Immature natural killer cell (primary cell): Measurements from ENCODE around the gene VIT. TPM values are rescaled to one million over a fixed set of nuclear protein-coding genes. Genes with fewer than 3 reads are reported as not detected.
A peak's percentile ranks its signal among the peaks of the same experiment; 100 is the strongest.
"Not testable (repeated sequence)": the region's sequence is repeated elsewhere in the genome, so short reads cannot be mapped to it uniquely, and the experiment has no call there.

Source experiments
- DNase-seq, 3 donors: peaks; one replicate each; pipeline ENCODE4 v3.0.0; 2022; ENCODE audit warnings: mixed read lengths in 1 of 3
- H3K27ac Mint-ChIP-seq, 6 donors: one replicate each; pipeline ENCODE4 v1.8.0; 2020; ENCODE audit warnings: mixed read lengths in 6 of 6, mild to moderate bottlenecking in 5 of 6, inconsistent platforms in 4 of 6, moderate library complexity in 3 of 6
- H3K27me3 Mint-ChIP-seq, 3 donors: one replicate each; pipeline ENCODE4 v1.8.0; 2020 to 2021; ENCODE audit warnings: low read depth in 3 of 3, mild to moderate bottlenecking in 3 of 3, mixed read lengths in 3 of 3, moderate library complexity in 3 of 3, inconsistent platforms in 1 of 3
- H3K36me3 Mint-ChIP-seq, 3 donors: one replicate each; pipeline ENCODE4 v1.8.0; 2020; ENCODE audit warnings: mixed read lengths in 3 of 3, inconsistent platforms in 2 of 3, mild to moderate bottlenecking in 2 of 3
- H3K4me1 Mint-ChIP-seq, 2 donors: one replicate each; pipeline ENCODE4 v1.8.0; 2020; ENCODE audit warnings: inconsistent platforms in 2 of 2, mild to moderate bottlenecking in 2 of 2, mixed read lengths in 2 of 2, moderate library complexity in 1 of 2
- H3K4me3 Mint-ChIP-seq, 5 donors: one replicate each; pipeline ENCODE4 v1.8.0; 2020; ENCODE audit warnings: mild to moderate bottlenecking in 5 of 5, mixed read lengths in 5 of 5, inconsistent platforms in 3 of 5, moderate library complexity in 3 of 5
- H3K9me3 Mint-ChIP-seq, 6 donors: one replicate each; pipeline ENCODE4 v1.8.0; 2020; ENCODE audit warnings: mild to moderate bottlenecking in 6 of 6, mixed read lengths in 6 of 6, inconsistent platforms in 4 of 6, moderate library complexity in 3 of 6
- polyA plus RNA-seq, 3 donors: library from polyadenylated mRNA; unstranded; fragments of 300-500 nt; fragmentation: Illumina TruSeq; gene quantifications; one replicate each; pipeline ENCODE4 v1.2.3, GENCODE V29; 2021

The VIT gene
- polyA plus RNA-seq, 3 donors from 2014 or later = 1.2 to 4.7 TPM; not detected in 1

DNA sequence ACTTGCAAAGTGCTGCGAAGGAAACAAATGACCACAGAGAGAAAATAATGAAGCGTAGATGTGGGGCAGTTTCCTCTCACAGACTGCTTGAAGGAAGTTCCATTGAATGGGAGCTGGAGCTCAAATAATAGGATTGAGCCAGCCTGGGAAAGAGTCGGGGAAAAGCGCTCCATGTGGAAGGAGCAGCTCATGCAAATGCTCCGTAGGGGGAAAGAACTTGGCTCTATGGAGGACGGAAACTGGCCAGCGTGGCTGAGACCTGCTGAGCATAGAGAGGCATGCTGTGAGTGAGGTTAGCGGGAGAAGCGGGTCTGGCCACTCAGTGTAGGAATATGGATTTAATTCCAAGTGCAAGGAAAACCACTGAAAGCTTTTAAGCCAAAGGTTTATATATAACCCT lies 28.6 kb upstream of the VIT start:
- Mint-ChIP-seq H3K27ac (no peak overlapping the region), H3K36me3 (no peaks in the 10 kb centered on the region), H3K4me1 (no peaks in the 10 kb centered on the region), H3K4me3 (no peak overlapping the region), H3K9me3 (no peaks in the 10 kb centered on the region), H3K27me3 (peaks cover 0 to 6% (median 3%) of the 10 kb centered on the region in 3 donors)
- no peak for DNase-seq

DNA sequence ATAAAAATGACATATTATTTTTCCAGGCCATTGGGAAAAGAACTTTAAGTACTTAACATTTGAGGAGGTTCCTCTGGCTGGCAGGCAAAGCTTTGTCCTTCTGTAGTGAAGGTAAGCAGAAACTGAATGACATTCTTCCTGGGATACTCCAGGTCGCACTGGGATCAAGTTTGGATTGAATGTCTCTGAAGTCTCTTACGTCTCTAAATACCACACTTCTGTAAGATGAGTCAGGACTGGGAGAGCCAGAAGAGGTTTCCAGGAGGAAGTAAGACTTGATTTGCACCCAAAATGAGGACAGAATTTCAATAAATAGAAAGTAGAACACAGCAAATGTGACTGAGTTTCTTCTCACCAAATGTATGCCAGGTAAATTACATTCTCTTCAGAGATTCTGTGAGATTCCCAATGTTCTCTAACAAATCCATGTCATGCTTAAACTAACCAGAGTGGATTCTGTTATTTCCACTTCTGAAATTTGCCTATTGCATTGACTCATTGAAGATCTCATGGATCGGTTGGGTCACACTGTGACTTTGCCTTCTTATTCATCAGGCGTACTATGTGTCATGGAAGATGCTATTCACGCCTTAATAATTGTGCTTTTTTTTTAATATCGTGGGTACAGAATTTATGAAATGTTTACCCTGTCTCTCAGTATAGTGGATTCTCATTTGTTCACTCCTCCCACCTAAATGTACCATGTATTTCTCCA lies 25.5 kb upstream of the VIT start:
- Mint-ChIP-seq H3K4me3 (no peak overlapping the region), H3K27ac (no peak overlapping the region), H3K27me3 (peaks cover 0 to 6% (median 6%) of the 10 kb centered on the region in 3 donors), H3K4me1 (no peaks in the 10 kb centered on the region), H3K9me3 (no peaks in the 10 kb centered on the region), H3K36me3 (no peaks in the 10 kb centered on the region)
- no peak for DNase-seq

DNA sequence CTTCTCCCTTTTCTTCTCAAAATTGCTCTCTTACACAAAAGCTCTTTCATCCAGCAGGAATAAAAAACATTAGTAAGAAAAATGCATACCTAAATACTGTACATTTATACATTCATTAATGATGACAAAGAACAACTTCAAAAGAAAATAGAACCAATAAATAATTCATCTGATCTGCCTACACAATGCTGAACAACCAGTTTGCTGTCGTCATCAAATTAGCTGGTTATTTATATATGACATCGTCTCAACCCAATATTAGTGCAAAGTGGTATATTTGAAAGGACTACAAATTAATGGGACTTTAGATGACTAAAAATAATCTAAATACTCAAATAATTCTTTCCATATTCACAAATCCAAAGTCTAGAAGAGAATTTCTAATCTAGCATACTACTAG lies 24.8 kb upstream of the VIT start:
- Mint-ChIP-seq H3K9me3 (no peaks in the 10 kb centered on the region), H3K4me3 (no peak overlapping the region), H3K4me1 (peaks cover 0 to under 1% of the 10 kb centered on the region in 2 donors), H3K36me3 (no peaks in the 10 kb centered on the region), H3K27ac (no peak overlapping the region), H3K27me3 (peaks cover 0 to 6% (median 6%) of the 10 kb centered on the region in 3 donors)
- no peak for DNase-seq

DNA sequence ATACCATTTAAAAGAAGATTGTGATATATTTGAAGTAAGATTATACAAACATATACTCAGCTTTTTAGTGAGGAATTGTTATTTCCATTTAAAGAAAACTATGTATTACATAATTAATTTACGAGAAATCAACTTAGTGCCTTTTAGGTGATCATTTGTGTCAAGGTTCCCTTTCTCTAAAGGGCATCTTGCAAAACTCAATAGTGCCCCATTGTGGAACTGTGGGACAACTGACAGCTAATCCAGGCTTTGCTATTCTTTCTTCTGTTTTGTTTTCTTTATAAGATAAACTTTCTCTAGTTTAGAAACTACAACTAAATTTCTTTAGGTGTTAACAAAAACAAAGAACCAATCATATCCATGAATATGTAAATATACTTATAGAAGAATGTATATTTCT lies 24.3 kb upstream of the VIT start:
- Mint-ChIP-seq H3K4me3 (no peak overlapping the region), H3K36me3 (no peaks in the 10 kb centered on the region), H3K27ac (no peak overlapping the region), H3K9me3 (no peaks in the 10 kb centered on the region), H3K27me3 (peaks cover 0 to 6% (median 6%) of the 10 kb centered on the region in 3 donors), H3K4me1 (peaks cover 4 to 5% of the 10 kb centered on the region in 2 donors)
- DNase-seq = no peak

DNA sequence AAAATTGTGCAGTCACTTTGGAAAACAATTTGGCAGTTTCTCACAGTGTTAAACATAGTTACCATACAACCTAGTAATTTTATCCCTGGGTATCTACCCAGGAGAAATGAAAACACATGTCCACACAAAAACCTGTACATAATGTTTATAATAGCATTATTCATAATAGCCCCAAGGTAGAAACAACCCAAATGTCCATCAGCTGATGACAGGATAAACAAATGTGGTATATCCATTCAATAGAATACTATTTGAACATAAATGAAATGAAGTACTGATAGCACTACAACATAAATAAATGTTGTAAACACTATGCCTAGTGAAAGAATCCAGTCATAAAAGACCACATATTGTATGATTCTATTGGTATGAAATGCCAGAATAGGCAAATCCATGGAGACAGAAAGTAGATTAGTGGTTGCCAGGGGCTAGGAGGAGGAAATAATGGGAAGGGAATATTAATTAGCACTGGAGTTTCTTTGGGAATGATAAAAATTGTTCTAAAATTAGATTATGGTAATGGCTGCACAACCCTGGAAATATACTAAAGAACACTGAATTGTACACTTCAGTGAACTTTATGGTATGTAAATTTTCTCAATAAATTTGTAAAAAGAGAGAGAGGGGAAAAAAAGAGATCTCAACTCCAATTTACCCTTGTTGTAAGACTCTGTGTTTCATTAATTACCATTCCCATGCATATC lies 20.8 kb upstream of the VIT start:
- H3K27ac Mint-ChIP-seq = no peak overlapping the region

DNA sequence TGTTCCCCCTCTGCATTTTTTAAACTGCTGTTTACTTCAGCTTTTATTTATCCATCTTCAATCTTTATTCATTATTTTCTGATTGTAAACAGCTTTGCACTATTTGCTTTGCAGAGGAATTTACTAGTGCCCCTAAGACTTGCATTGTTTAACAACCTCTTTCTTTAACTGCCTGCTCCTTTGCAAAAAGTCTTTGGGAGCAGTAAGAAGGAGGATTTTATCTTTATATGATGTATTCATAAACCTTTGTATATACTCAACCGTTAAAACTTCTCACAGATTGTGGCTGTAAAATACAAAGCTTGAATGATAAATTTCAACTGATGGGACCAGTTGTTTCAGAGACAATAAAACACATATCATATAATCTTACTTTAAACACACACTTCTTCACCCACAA lies 20.1 kb upstream of the VIT start:
- Mint-ChIP-seq H3K36me3 (peaks cover 0 to 14% (median 6%) of the 10 kb centered on the region in 3 donors), H3K27me3 (peaks cover 0 to 7% (median 6%) of the 10 kb centered on the region in 3 donors), H3K4me3 (no peak overlapping the region), H3K9me3 (peaks cover 2 to 19% (median 11%) of the 10 kb centered on the region in 6 donors), H3K27ac (no peak overlapping the region), H3K4me1 (peaks cover 11 to 15% of the 10 kb centered on the region in 2 donors)
- no peak for DNase-seq

More for the DNA sequence above, 20.8 kb upstream of the VIT start:
- Mint-ChIP-seq H3K36me3 (peaks cover 0 to 14% (median 6%) of the 10 kb centered on the region in 3 donors), H3K27me3 (peaks cover 0 to 7% (median 6%) of the 10 kb centered on the region in 3 donors), H3K9me3 (peaks cover 2 to 19% (median 11%) of the 10 kb centered on the region in 6 donors), H3K4me1 (peaks cover 11 to 15% of the 10 kb centered on the region in 2 donors), H3K4me3 (no peak overlapping the region)
- no peak for DNase-seq

DNA sequence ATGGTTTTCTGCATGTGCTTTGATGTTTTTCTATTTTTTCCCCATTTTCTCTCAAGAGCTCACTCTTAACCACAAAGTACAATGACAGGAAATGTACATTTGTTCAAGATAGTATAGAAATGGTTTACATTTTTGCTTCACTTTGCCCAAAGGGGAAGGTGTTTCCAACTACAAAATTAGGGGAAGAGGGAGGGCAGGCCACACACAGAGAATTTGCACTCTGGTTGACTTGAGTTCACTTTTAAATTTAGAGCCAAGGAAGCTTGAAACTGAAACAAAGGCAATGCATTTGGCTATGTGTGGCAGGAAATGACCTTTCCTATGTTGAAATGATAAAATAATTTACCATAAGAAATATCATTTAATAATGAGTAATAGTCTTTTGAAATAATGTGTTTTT lies 19.1 kb upstream of the VIT start:
- Mint-ChIP-seq H3K4me3 (peak overlapping the region in 1 of 5 donors; percentile 17), H3K27ac (no peak overlapping the region), H3K9me3 (peaks cover 2 to 19% (median 11%) of the 10 kb centered on the region in 6 donors)

DNA sequence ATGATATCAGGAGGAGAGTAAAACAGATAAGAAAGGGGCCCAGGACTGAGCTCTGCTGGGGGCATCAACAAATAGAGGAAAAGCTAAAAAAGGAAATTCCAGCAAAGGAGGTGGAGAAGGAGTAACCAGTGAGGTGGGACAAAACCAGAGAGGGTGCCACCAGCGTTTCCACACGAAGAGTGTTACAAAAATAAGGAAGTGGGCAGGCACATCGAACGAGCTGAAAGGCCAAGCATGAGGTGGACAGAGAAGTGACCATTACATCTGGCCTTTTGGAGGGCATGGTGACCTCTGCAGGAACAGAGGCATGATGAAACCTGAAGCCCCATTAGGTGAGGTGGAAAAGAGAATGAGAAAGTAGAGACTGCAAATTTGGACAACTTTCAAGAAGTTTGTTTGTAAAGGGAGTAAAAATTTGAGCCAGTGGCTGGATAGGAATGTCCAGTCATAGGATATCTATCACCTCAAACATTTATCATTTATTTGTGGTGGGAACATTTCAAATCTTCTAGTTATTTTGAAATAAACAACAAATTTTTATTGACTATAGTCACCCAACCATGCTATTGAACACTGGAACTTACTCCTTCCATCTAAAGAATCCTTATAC lies 18.4 kb upstream of the VIT start:
- peaks cover 2 to 19% (median 11%) of the 10 kb centered on the region in 6 donors for H3K9me3 Mint-ChIP-seq
- H3K36me3 Mint-ChIP-seq = peaks cover 0 to 18% (median 6%) of the 10 kb centered on the region in 3 donors
- H3K4me3 Mint-ChIP-seq = peak overlapping the region in 2 of 5 donors; percentile 11 to 27
- H3K4me1 Mint-ChIP-seq = peaks cover 11 to 15% of the 10 kb centered on the region in 2 donors
- no peak for DNase-seq
- H3K27me3 Mint-ChIP-seq = peaks cover 0 to 9% (median 7%) of the 10 kb centered on the region in 3 donors
- H3K27ac Mint-ChIP-seq = peak overlapping the region in 1 of 6 donors; percentile 59

More for the DNA sequence above, 19.1 kb upstream of the VIT start:
- Mint-ChIP-seq H3K4me1 (peaks cover 11 to 15% of the 10 kb centered on the region in 2 donors), H3K36me3 (peaks cover 0 to 14% (median 6%) of the 10 kb centered on the region in 3 donors), H3K27me3 (peaks cover 0 to 9% (median 7%) of the 10 kb centered on the region in 3 donors)
- no peak for DNase-seq

DNA sequence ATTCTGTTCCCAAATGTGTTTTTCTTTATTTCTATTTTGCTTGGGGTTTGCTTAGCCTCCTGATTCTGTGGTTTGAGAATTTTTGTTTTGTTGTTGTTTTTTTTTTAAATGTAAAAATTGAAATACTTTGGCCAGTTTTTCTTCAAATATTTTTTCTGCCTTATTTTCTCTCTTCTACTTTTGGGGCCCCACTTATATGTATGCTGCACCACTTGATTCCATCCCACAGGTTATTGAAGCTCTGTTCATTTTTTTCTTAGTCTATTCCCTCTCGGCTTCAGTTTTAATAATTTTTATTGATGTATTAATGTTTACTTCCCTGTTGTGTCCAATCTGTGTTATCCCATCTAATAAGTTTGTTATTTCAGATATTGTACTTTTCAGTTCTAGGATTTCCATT lies 17.7 kb upstream of the VIT start:
- H3K4me3 Mint-ChIP-seq = no peak overlapping the region
- H3K27me3 Mint-ChIP-seq = peaks cover 0 to 8% (median 7%) of the 10 kb centered on the region in 3 donors

DNA sequence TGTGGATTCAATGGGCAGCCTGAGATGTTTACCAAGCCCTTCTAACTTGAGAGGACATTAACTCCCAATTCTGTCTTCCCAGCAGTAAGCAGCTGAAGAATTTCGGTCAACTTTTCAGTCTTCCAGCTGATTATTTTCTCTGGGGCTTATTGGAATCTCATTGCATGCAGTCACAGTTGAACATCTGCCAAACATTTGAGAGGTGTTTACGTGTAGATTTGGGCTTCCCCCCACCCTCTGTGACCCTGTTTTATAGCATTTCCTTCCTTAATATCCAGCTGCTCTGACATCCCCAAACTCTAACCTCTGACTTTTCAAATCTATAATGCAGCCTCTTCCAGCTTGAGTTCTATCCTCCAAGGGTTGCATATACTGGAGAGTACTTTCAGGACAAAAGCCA lies 16.5 kb upstream of the VIT start:
- H3K4me1 Mint-ChIP-seq = peaks cover 11 to 15% of the 10 kb centered on the region in 2 donors
- H3K36me3 Mint-ChIP-seq = peaks cover 0 to 18% (median 6%) of the 10 kb centered on the region in 3 donors
- H3K27ac Mint-ChIP-seq = no peak overlapping the region
- peaks cover 2 to 19% (median 11%) of the 10 kb centered on the region in 6 donors for H3K9me3 Mint-ChIP-seq
- DNase-seq = no peak
- peaks cover 1 to 8% (median 8%) of the 10 kb centered on the region in 3 donors for H3K27me3 Mint-ChIP-seq
- H3K4me3 Mint-ChIP-seq = no peak overlapping the region

More for the DNA sequence above, 17.7 kb upstream of the VIT start:
- H3K9me3 Mint-ChIP-seq = peaks cover 2 to 19% (median 11%) of the 10 kb centered on the region in 6 donors
- H3K27ac Mint-ChIP-seq = no peak overlapping the region
- H3K4me1 Mint-ChIP-seq = peaks cover 11 to 15% of the 10 kb centered on the region in 2 donors
- no peak for DNase-seq
- H3K36me3 Mint-ChIP-seq = peaks cover 0 to 18% (median 6%) of the 10 kb centered on the region in 3 donors

DNA sequence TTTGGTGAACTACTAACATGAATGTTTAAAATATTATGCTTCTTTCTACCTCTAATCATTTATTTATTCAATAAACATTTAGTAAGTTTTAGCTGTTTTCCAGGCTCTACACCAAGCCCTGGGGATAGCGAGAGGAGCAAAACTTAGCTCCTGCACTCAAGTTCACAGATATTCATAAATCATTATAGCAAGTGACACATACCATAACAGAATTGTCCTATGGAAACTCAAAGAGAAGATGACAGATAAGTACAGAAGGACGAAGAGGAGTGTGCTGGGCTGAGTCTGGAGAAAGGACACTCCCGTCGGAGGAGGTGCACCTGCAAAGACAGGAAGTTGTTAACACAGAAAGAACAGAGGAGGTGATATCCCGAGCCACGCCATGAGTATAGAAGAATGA lies 13.9 kb upstream of the VIT start:
- Mint-ChIP-seq H3K9me3 (peaks cover 2 to 18% (median 11%) of the 10 kb centered on the region in 6 donors), H3K27ac (no peak overlapping the region), H3K4me1 (peaks cover 5 to 6% of the 10 kb centered on the region in 2 donors), H3K4me3 (no peak overlapping the region), H3K27me3 (peaks cover 1 to 9% (median 8%) of the 10 kb centered on the region in 3 donors), H3K36me3 (peaks cover 0 to 18% (median 6%) of the 10 kb centered on the region in 3 donors)
- no peak for DNase-seq

DNA sequence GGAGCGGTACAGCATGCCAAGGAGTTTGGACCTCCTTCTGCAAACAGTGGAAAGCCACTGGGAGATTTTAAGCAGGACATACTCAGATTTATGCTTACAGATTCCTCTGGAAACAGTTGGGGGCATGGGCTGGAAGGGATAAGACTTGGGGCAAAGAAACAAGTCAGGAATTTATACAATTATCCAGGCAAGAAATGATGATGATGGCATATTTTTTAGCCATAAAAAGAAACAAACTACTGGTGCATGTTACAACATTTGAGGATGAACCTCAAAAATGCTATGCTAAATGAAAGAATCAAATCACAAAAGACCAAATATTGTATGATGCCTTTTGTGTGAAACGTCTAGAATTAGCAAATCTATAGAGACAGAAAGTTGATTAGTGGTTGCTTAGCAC lies 13.5 kb upstream of the VIT start:
- peaks cover 0 to 14% (median 7%) of the 10 kb centered on the region in 6 donors for H3K9me3 Mint-ChIP-seq
- DNase-seq = no peak
- H3K27ac Mint-ChIP-seq = no peak overlapping the region
- H3K27me3 Mint-ChIP-seq = peaks cover 1 to 8% (median 6%) of the 10 kb centered on the region in 3 donors
- H3K4me1 Mint-ChIP-seq = peaks cover 2% of the 10 kb centered on the region in 2 donors
- peaks cover 0 to 14% (median 6%) of the 10 kb centered on the region in 3 donors for H3K36me3 Mint-ChIP-seq
- no peak overlapping the region for H3K4me3 Mint-ChIP-seq

DNA sequence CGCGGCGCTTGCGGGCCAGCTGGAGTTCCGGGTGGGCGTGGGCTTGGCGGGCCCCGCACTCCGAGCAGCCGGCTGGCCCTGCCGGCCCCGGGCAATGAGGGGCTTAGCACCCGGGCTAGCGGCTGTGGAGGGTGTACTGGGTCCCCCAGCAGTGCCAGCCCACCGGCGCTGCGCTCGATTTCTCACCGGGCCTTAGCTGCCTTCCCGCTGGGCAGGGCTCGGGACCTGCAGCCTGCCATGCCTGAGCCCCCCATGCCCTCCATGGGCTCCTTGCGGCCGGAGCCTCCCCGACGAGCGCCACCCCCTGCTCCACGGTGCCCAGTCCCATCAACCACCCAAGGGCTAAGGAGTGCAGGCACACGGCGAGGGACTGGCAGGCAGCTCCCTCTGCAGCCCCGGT lies 8.2 kb upstream of the VIT start:
- H3K36me3 Mint-ChIP-seq, H3K4me1 Mint-ChIP-seq, H3K4me3 Mint-ChIP-seq, H3K9me3 Mint-ChIP-seq, H3K27me3 Mint-ChIP-seq, DNase-seq, H3K27ac Mint-ChIP-seq: not testable (repeated sequence)

DNA sequence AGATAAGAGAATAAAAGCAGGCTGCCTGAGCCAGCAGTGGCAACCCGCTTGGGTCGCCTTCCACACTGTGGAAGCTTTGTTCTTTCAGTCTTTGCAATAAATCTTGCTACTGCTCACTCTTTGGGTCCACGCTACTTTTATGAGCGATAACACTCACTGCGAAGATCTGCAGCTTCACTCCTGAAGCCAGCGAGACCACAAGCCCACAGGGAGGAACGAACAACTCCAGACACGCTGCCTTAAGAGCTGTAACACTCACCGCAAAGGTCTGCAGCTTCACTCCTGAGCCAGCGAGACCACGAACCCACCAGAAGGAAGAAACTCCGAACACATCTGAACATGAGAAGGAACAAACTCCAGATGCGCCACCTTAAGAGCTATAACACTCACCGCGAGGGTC lies 7.5 kb upstream of the VIT start:
- H3K4me3 Mint-ChIP-seq = peak overlapping the region; percentile 24 to 77 (median 70)
- not testable (repeated sequence) for H3K27ac Mint-ChIP-seq, H3K36me3 Mint-ChIP-seq, H3K9me3 Mint-ChIP-seq, H3K27me3 Mint-ChIP-seq, DNase-seq, H3K4me1 Mint-ChIP-seq
